HG03196 (cell line): Measurements from ENCODE around the gene CASQ2.

ENCODE experiments used
- ATAC-seq: cut with Tn5 transposase; IDR thresholded peaks from one replicate; pipeline ENCODE4 v1.9.1; 2021; ENCODE audit not compliant: unreplicated experiment

CASQ2 gene

GRCh38 chr1:115668579-115668978 lies 99.9 kb downstream of the CASQ2 start:
- no peak for ATAC-seq

GRCh38 chr1:115666702-115667101 lies 101.8 kb downstream of the CASQ2 start:
- ATAC-seq: no peak

GRCh38 chr1:115666206-115666605 lies 102.3 kb downstream of the CASQ2 start:
- ATAC-seq: no peak

GRCh38 chr1:115665319-115666096 lies 103.0 kb downstream of the CASQ2 start:
- ATAC-seq: no peak

GRCh38 chr1:115661157-115661556 lies 107.4 kb downstream of the CASQ2 start:
- no peak for ATAC-seq

- no peak for ATAC-seq
Measured at GRCh38 chr1:115660151-115660550, 108.4 kb downstream of the CASQ2 start.

- ATAC-seq: no peak
Measured at GRCh38 chr1:115658646-115659045, 109.9 kb downstream of the CASQ2 start.

- no peak for ATAC-seq
Measured at GRCh38 chr1:115656461-115657077, 111.9 kb downstream of the CASQ2 start.

GRCh38 chr1:115655916-115656315 lies 112.6 kb downstream of the CASQ2 start:
- ATAC-seq: no peak

GRCh38 chr1:115655306-115655663 lies 113.2 kb downstream of the CASQ2 start:
- no peak for ATAC-seq

GRCh38 chr1:115654663-115655305 lies 113.7 kb downstream of the CASQ2 start:
- ATAC-seq: no peak

- ATAC-seq: no peak
Measured at GRCh38 chr1:115654125-115654524, 114.4 kb downstream of the CASQ2 start.

- ATAC-seq: no peak
Measured at GRCh38 chr1:115652236-115652788, 116.2 kb downstream of the CASQ2 start.

- no peak for ATAC-seq
Measured at GRCh38 chr1:115651391-115651790, 117.1 kb downstream of the CASQ2 start.

GRCh38 chr1:115650961-115651360 lies 117.6 kb downstream of the CASQ2 start:
- no peak for ATAC-seq
